HG03520 (cell line): ENCODE results near the gene CPXCR1.
"Not testable (repeated sequence)": the region's sequence is repeated elsewhere in the genome, so short reads cannot be mapped to it uniquely, and the experiment has no call there.

Experiments used
- ATAC-seq: cut with Tn5 transposase; IDR thresholded peaks from one replicate; pipeline ENCODE4 v1.9.1; 2021; ENCODE audit warnings: mild to moderate bottlenecking, moderate library complexity; ENCODE audit not compliant: unreplicated experiment

CPXCR1 gene

GRCh38 chrX:88746925-88747324 lies at the start of gene CPXCR1:
Gene CPXCR1 (plus strand): TSS chrX:88747225. CDS start chrX:88753415, 6,190 bp downstream.
- no peak for ATAC-seq

GRCh38 chrX:88735835-88736234 lies 11.2 kb upstream of the CPXCR1 start:
- ATAC-seq, result no peak

GRCh38 chrX:88746215-88746614 lies 810 bp upstream of the CPXCR1 start:
- not testable (repeated sequence) for ATAC-seq

- not testable (repeated sequence) for ATAC-seq
These were observed 5.3 kb downstream of the CPXCR1 start for GRCh38 chrX:88752339-88752738.

- ATAC-seq, result no peak
These were observed 42.8 kb downstream of the CPXCR1 start for GRCh38 chrX:88789825-88790224.
